ENCODE measurements around the gene CRY2.
A peak's percentile ranks its signal among the peaks of the same experiment; 100 is the strongest.
"Not testable (repeated sequence)": the region's sequence is repeated elsewhere in the genome, so short reads cannot be mapped to it uniquely, and the experiment has no call there.

The CRY2 gene

DNA sequence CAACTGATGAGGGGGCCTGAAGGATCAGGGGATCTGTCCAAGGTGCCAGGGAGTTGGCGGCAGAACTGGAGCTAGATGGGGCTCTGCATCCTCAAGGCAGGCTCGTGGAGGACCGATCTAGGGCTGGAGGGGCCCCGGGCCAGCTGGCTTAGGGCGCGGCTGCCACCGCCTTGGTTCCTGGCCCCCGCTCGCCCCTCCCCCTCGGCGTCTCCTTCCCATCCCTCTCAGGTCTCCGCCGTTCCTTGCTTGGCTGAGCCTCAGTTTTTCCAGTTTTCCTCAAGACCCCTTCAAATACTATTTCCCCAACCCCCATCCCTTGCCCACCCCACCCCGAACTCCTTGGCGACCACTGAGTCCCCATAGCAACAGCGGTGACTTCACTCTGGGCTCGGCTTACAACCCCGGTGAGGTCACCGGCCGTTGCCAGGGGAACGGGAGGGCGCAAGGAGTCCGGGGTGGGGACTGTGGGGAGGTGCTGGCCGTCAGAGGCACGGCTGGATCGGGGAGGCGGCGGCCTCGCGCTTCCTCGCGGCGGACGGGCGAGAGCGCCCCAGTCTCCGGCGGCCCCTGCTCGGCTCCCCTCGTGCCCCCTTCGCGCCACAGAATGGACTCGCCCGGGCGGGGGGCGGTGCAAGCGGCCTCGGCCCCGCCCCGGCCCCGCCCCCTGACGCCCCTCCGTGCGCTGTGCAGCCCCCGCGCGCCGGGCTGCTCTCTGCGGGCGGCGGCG lies 52.3 kb downstream of the CRY2 start:
- DNase-seq (ENCODE audit: low spot score) = no peak

DNA sequence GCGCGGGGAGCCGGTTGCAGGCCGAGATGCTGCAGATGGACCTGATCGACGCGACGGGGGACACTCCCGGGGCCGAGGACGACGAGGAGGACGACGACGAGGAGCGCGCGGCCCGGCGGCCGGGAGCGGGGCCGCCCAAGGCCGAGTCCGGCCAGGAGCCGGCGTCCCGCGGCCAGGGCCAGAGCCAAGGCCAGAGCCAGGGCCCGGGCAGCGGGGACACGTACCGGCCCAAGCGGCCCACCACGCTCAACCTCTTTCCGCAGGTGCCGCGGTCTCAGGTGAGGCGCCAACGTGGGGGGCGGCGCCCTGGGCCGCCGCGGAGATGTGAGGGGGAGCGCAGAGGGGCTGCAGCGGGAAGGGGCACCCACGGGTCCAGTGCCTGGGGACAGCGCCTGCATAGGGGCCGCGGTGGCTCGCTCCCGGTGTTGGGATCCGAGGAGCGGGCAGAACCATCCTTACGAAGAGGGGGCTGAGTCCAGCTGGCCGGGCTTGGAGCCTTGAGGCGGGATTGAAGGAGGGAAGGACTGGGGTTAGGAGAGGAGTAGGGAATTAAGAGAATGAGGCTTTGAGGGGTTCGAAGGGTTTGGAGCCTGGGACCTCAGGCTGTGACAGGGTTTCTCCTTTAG lies 53.0 kb downstream of the CRY2 start:
- not testable (repeated sequence) for DNase-seq (ENCODE audit: low spot score)

DNA sequence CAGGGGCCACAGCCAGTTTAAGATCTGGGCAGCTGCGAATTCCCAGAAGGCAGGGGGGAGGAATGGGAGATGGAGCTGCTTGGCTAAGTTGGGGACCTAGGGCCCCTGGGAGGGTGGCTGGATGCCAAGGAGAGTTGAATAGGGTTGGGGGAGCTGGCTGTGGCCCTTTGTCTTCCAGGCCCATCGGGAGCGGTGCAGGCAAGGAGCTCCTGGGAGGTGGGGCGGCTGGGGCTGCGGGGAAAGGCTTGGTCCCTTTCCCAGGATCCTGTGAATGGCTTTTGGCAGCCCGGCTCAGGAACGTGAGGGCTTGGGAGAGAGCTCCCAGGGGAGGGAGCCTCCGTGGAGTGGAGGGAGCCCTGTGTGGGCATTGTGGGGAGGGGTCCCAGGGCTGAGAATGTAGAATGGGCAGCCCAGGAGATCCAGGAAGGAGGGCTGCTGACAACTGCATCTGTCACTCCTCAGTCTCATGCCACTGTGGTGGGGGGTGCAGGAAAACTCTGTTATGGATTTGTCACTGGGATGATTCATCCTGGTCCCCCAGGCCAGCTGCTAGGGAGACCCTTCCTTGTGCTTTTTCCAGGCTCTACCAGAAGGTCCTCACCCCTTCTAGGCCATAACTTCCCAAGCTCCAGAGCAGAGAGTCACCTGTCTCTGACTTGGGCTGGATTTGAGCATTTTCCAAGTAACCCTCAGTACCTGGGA lies 53.8 kb downstream of the CRY2 start:
- no peak for DNase-seq (ENCODE audit: low spot score)

DNA sequence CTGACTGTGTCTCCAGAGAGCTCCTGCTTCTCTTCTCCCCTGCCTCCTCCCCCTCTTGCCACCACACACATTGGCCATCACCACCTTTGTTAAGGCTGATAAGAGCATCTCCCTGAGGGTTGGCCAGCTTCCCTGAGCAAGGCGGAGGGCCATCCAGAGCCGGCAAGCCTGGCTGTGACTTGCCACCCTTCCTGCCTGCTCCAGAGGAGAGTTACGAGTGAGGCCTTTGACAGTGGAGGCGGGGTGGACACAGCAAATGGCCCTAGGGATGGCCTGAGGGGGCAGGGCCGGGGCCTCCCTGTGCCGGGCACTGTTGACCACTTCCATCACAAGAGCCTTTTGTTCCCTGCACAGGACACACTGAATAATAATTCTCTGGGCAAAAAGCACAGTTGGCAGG lies 54.4 kb downstream of the CRY2 start:
- no peak for DNase-seq (ENCODE audit: low spot score)

DNA sequence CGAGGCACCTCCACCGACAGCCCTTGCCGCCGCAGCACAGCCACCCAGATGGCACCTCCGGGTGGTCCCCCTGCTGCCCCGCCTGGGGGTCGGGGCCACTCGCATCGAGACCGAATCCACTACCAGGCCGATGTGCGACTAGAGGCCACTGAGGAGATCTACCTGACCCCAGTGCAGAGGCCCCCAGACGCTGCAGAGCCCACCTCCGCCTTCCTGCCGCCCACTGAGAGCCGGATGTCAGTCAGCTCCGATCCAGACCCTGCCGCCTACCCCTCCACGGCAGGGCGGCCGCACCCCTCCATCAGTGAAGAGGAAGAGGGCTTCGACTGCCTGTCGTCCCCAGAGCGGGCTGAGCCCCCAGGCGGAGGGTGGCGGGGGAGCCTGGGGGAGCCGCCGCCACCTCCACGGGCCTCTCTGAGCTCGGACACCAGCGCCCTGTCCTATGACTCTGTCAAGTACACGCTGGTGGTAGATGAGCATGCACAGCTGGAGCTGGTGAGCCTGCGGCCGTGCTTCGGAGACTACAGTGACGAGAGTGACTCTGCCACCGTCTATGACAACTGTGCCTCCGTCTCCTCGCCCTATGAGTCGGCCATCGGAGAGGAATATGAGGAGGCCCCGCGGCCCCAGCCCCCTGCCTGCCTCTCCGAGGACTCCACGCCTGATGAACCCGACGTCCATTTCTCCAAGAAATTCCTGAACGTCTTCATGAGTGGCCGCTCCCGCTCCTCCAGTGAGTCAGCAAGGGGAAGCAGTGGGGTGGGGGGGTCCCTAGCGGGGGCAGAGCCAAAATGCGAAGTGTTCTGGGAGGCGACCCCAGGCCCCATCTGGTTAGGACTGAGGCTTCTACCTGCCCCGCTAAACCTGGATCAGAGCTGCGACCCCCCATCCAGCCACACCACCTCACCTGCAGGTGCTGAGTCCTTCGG lies 55.4 kb downstream of the CRY2 start:
- no peak for DNase-seq (ENCODE audit: low spot score)

DNA sequence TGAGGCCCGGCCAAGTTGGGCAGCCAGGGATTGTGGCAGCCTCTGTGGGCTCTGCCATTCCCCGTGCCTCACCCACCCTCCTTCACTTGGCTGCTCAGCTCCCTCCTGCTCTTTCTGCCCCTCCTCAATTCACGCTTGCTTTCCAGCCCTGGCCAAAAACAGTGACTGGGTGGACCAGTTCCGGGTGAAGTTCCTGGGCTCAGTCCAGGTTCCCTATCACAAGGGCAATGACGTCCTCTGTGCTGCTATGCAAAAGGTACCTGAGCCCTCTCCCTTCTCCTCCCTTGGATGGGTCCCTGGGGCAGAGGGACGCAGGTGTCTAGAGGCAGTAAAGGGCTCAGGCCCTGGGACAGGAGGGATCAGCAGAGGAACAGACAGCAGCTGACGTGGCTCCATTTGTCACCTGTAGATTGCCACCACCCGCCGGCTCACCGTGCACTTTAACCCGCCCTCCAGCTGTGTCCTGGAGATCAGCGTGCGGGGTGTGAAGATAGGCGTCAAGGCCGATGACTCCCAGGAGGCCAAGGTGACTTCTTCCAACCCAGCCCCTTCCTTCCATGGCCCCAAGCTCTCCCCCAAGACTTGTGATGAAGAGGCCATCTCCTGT lies 57.1 kb downstream of the CRY2 start:
- DNase-seq (ENCODE audit: low spot score) = no peak

DNA sequence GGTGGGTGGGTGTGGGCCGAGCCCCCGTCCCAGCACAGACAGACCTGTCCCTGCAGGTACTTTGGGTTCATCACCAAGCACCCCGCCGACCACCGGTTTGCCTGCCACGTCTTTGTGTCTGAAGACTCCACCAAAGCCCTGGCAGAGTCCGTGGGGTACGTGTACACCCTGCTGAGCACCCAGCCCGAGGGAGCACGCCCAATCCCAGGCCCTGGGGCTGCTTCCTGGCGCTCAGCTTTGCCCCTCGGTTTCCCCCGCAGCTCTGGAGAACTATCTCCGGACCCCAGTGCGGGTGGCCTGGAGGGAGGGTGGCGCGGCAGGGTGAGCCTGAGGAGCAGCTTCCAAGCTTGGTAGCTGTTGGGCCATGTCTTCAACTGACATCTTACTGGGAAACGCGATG lies 57.8 kb downstream of the CRY2 start:
- no peak for DNase-seq (ENCODE audit: low spot score)

DNA sequence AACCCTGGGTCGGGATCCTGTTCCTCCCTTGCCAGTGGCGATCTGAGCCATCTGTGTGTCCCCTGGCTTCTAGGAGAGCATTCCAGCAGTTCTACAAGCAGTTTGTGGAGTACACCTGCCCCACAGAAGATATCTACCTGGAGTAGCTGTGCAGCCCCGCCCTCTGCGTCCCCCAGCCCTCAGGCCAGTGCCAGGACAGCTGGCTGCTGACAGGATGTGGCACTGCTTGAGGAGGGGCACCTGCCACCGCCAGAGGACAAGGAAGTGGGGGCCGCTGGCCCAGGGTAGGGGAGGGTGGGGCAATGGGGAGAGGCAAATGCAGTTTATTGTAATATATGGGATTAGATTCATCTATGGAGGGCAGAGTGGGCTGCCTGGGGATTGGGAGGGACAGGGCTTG lies 58.3 kb downstream of the CRY2 start:
- DNase-seq (ENCODE audit: low spot score) = not testable (repeated sequence)

DNA sequence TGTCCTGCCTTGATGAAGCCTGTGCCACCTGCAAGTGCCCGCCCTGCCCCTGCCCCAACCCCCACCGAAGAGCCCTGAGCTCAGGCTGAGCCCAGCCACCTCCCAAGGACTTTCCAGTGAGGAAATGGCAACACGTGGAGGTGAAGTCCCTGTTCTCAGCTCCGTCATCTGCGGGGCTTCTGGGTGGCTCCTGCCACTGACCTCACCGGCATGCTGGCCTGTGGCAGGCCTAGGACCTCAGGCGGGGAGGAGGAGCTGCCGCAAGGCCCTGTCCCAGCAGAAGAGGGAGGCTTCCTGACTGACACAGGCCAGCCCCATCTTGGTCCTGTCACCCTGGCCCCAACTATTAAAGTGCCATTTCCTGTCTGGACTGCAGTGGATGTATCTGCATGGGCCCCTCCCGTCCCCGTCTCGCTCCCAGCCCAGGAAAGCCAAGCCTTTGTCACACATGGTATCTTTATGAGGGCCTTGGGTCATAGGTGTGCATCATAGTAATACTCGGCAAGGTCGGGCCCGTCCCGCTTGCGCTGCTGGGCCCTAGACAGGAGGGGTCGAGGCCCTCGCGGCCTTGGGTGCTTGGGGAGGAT lies 58.9 kb downstream of the CRY2 start:
- DNase-seq (ENCODE audit: low spot score) = no peak

DNA sequence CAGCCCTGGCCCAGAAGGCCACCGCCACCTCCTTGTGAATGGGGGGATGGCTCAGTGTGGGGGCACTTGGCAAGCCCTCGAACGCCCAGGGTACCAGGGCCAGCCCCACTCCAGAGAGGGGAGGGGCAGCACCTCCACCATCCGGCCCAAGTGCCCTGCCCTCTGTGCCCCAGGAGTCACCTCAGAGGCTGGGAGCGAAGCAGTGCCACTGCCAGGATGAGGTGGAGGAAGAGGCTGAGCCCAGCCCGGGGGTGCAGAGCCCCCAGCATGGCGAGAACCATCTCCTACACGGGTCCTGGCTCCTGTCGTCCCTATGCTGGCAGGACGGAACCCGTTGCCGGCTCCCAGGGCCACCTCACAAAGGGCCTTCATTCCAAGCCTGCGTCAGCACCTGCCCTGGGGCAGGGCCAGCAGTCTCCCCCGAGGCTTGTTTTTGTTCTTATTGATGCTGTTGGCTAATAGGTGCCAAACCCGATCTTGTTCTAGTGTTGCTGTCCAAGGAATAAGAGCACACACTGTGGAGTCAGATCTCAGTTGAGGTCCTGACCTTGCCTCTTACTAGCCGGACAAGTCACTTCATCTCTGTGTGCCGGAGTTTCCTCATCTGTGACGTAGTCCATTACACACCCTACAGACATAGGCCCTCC lies 59.8 kb downstream of the CRY2 start, which contains the start of gene FREY1:
TSS of gene FREY1 (minus strand) at position 307 of the 647 bp plus-strand sequence. CDS start at position 281, 26 bp downstream.
- DNase-seq (ENCODE audit: low spot score) = no peak

DNA sequence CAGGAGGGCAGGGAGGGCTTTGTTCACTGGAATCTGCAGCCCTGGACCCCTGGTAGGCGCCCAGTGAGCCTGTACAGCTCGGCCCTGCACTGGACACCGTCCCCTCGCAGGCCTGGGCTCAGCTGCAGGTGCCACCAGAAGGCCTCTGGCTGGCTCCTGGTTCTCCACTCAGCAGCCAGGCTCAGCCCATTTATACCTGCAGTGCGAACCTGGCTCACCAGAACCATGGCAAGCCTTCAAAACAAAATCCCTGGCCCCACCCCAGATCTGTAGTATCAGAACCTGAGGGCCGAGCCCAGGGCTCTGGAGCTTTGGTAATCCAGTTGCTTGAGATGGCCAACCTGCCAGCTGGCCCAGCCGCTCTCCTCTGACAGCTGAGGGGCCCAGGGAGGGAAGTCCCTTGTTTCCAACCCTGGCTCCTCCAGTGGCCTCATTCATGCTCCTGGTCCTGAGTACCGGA lies 60.7 kb downstream of the CRY2 start:
- no peak for DNase-seq (ENCODE audit: low spot score)

DNA sequence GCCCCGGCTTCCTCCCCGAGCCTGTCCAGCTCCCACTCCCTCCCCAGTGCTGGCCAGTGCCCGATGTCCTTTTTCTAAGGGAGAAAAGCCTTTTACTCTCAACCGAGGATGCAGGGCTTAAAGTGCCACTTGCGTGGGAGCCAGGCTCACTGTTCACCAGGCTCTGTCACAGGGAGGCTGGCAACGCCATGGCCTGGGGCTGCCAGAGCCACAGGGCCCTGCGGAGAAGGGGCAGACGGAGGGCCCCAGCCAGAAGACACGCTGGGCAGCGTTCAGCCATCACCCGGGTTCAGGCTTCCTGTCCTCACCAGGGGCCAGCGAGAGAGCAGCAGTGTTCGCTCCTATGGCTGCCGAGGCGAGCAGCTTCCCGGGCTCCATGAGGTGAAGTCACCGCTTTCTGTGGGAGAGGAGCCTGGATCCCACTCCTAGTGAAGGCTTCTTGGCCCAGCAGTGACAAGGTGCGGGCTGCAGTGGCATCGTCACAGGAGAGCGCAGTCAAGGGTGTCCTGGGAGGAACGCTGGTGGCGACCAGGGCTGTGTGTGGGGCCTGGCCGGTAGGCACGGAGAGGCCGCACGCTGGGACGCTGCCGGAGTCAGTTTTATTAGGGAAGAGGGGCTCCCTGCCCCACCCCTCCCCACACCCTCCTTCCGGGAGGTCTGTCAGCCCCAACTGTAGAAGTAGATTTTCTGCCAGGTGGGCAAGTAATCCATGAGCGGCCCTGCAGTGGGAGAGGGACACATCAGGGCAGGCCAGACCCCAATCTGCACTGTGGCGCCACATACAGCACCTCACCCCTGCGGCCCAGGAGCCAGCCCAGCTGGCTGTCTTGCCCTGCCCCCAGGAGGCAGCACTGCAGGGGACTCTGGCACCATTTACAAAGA lies 62.6 kb downstream of the CRY2 start:
- DNase-seq (ENCODE audit: low spot score) = no peak

DNA sequence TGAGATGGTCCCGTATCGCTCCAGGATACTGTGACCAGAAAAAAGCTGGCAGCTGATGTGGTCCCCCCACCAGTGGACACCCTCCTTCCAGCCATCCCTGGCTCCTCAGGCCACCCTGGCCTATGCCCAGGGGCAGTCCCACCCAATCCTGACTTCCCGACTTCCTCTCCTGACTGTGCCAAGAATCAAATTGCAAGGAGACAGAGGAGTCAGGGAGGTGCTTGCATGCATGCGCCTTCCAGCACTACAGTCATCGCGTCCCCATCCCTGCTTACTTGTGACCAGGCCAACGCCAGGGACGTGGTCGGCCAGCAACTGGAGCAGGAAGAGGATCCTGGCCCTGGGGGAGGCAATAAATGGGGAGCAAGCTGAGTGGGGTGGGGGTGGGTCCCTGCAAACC lies 63.3 kb downstream of the CRY2 start:
- DNase-seq (ENCODE audit: low spot score) = no peak

DNA sequence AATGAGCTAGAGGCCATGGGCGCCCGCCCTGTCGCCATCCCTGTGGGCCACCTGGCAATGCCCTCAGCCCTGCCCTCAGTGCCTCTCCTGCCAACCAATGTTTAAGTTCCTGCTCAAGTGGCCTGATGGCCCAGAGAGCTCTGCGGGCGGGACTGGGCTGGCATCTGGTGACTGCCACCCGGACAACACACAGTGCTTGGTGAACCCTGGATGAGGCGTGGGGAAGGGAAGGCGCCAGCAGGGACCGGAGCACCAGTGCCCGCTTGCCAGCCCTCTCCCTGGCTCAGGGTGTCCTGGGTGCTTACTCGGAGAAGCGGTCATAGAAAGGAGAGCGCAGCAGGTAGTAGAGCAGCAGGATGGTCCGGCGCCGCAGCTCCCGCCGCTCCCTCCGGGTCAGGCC lies 66.2 kb downstream of the CRY2 start:
- no peak for DNase-seq (ENCODE audit: low spot score)

DNA sequence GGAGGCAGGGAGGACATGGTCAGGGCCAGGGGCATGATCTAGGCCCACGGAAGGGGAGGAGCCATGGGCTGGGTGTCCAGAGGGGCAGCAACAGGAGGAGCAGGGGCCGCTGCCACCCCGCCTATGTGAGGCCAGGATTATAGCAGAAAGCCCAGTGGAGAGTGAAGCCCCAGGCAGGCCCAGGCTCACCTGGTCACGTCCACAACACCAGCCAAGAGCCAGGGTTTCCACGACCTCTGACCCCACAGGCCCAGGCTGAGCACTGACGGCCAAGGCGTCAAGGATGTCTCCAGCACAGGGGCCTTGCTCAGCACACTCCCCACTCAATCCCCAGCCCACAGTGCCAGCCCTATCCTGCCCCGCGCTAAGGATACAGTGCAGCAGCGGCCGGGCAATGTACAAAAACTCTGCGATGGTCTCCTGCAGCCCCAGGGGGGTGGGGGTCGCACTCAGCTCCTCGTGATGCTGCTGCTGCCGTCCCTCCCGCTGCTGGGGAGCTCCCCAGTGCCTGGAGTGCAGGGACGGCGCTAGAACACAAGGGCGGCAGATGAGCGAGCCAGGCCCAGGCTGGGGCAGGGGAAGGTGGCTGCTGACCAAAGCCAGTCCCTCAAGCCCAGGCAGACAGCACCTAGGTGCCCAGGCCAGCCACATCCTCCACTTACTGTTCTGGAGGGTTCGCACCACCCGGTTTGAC lies 66.8 kb downstream of the CRY2 start:
- DNase-seq (ENCODE audit: low spot score) = no peak

DNA sequence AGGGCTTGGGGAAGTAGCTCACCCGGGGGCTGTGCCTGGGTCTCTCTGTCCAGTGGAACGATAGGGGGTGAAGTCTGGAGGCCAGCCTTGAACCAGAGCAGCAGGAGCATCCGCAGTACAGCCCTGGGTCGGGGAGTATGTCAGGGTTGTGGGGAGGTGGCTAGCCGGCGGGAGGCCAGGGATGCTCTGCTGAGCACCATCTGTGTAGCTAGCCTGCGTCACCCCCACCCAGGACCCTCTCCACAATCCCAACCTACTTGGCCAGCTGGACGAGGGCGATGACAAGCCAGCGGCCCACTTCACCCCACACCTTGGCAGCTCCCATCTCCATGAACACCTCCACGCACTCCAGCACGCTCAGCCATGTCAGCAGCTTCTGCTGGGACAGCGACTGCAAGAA lies 68.2 kb downstream of the CRY2 start:
- no peak for DNase-seq (ENCODE audit: low spot score)

DNA sequence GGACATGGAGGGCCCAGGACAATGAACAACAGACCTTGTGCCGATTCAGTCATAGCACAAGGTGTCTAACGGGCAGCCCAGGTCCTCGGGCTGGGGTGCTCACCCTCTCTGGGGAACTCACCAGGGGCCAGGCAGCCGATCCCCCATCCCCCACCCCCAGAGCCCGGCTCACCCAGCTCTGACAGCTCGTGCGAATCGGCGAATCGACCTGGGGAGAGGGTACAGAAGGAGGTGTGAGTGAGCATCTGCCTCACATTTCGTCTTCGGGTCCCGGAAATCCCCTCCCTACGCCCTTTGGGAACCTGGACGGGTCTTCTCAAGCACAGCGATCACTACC lies 70.0 kb downstream of the CRY2 start:
- DNase-seq (ENCODE audit: low spot score) = no peak

DNA sequence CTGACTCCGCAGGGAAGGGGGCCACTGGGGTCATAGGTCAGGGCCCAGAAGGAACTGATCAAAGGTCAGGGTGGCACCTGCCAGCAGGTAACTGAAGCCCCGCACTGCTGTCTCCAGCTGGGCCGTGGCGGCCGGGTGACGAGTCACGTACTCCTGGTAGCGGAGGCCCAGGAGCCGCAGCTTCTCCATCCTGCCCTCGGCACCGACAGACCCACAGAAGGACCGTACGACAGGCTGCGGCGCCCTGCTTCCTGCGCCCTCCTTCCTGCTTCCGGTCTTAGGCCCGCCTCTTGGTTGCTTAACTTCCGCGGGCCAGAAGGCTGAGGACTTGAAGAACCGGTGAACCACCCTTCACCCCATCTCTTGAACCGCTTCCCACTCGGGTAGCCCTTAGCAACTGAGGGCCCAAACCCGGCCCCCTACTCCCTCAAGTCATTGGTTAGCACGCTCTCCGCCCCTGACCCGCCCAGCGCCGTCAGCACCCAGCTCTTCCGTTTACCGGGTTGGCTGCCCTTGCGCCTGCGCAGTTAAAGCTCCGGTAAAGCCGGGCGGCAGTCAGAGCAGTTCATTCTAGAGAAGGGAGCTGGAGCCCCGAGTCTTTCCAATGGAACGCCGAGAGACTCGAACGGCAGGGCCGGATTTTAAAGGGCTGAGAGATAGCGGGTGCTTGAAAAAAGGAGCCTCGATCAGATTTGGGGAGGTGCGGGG lies 70.5 kb downstream of the CRY2 start, which contains the start of gene PEX16:
TSS of gene PEX16 (minus strand) at position 255 of the 708 bp plus-strand sequence. CDS start at position 189, 66 bp downstream.
- DNase-seq (ENCODE audit: low spot score) = peak; percentile 96

Data from hematopoietic multipotent progenitor cell treated with erythropoietin and hydrocortisone succinate and interleukin-3 and kit ligand, for 17 days (in vitro differentiated cells).